ENCODE measurements around the gene SPATA6.

- TF ChIP-seq CTCF (IDR thresholded peaks at IDR 0.05; ENCODE audit: poor library complexity): no peak
- TF ChIP-seq EZH2phosphoT487 (IDR thresholded peaks at IDR 0.05; ENCODE audit: low read depth, severe bottlenecking, unreplicated experiment): no peak
Observed at GRCh38 chr1:48442864-48443619, 29.0 kb downstream of the SPATA6 start.
